HEK293 (cell line): ENCODE results near the gene ACSM2A.

Source experiments
- PRDM10 ChIP-seq: fragments of 450-650 bp; formaldehyde crosslinking; IDR thresholded peaks from 2 replicates; pipeline ENCODE4 v1.5.1; 2016; ENCODE audit warnings: missing biosample characterization, missing genetic modification characterization
- TSHZ1 ChIP-seq: fragments of 450-650 bp; formaldehyde crosslinking; IDR thresholded peaks from 2 replicates; pipeline ENCODE4 v1.5.1; 2016; ENCODE audit warnings: missing biosample characterization, missing genetic modification characterization, borderline replicate concordance
- YY1 ChIP-seq: fragments of 450-650 bp; formaldehyde crosslinking; IDR thresholded peaks from 2 replicates; pipeline ENCODE4 v1.5.1; 2018; ENCODE audit warnings: missing biosample characterization, missing genetic modification characterization
- ZBTB21 ChIP-seq: fragments of 450-650 bp; formaldehyde crosslinking; IDR thresholded peaks from 2 replicates; pipeline ENCODE4 v1.5.1; 2017; ENCODE audit warnings: missing biosample characterization, missing genetic modification characterization
- ZEB2 ChIP-seq: fragments of 450-650 bp; formaldehyde crosslinking; IDR thresholded peaks from 2 replicates; pipeline ENCODE4 v1.5.1; 2016; ENCODE audit warnings: missing biosample characterization, missing genetic modification characterization
- ZNF146 ChIP-seq: fragments of 450-650 bp; formaldehyde crosslinking; IDR thresholded peaks from 2 replicates; pipeline ENCODE4 v1.5.1; 2016; ENCODE audit warnings: missing biosample characterization, missing genetic modification characterization
- ZNF16 ChIP-seq: fragments of 450-650 bp; formaldehyde crosslinking; IDR thresholded peaks from 2 replicates; pipeline ENCODE4 v1.5.1; 2016; ENCODE audit warnings: low read depth, missing biosample characterization, missing genetic modification characterization
- ZNF274 ChIP-seq, 2 experiments: fragments of 200-500 bp in 1 of 2; fragments of 450-650 bp in 1 of 2; sonication (Bioruptor generic) in 1 of 2; formaldehyde crosslinking in 1 of 2; IDR thresholded peaks; 2 replicates each; pipeline versions ENCODE4 v1.5.1 to v1.6.1; 2014 to 2016; ENCODE audit warnings: borderline replicate concordance in 1 of 2, inconsistent platforms in 1 of 2, low read length in 1 of 2, missing biosample characterization in 1 of 2, missing genetic modification characterization in 1 of 2
- ZNF37A ChIP-seq: fragments of 450-650 bp; IDR thresholded peaks from 2 replicates; pipeline ENCODE4 v1.5.1; 2018; ENCODE audit warnings: missing biosample characterization, missing genetic modification characterization
- ZNF623 ChIP-seq: fragments of 450-650 bp; formaldehyde crosslinking; IDR thresholded peaks from 2 replicates; pipeline ENCODE4 v1.5.1; 2016; ENCODE audit warnings: missing biosample characterization, missing genetic modification characterization
- TF ChIP-seq, protein P1 (sequence below): fragments of 450-650 bp; formaldehyde crosslinking; IDR thresholded peaks from 2 replicates; pipeline ENCODE4 v1.5.1; 2016; ENCODE audit warnings: missing biosample characterization, missing genetic modification characterization
- TF ChIP-seq, protein P2 (sequence below): fragments of 450-650 bp; formaldehyde crosslinking; IDR thresholded peaks from 2 replicates; pipeline ENCODE4 v1.5.1; 2017; ENCODE audit warnings: missing biosample characterization, missing genetic modification characterization
- TF ChIP-seq, protein P3 (sequence below): fragments of 450-650 bp; formaldehyde crosslinking; IDR thresholded peaks from 2 replicates; pipeline ENCODE4 v1.5.1; 2016; ENCODE audit warnings: missing biosample characterization, missing genetic modification characterization, low read depth
- TF ChIP-seq, protein P4 (sequence below): fragments of 450-650 bp; formaldehyde crosslinking; conservative IDR thresholded peaks from 2 replicates; pipeline ENCODE4 v1.5.1; 2016; ENCODE audit warnings: low read depth, missing biosample characterization, missing genetic modification characterization

- TF ChIP-seq TSHZ1 (tag by site-specific recombination) = no peak
- no peak for TF ChIP-seq YY1 (tag by site-specific recombination)
- TF ChIP-seq, protein P1, sequence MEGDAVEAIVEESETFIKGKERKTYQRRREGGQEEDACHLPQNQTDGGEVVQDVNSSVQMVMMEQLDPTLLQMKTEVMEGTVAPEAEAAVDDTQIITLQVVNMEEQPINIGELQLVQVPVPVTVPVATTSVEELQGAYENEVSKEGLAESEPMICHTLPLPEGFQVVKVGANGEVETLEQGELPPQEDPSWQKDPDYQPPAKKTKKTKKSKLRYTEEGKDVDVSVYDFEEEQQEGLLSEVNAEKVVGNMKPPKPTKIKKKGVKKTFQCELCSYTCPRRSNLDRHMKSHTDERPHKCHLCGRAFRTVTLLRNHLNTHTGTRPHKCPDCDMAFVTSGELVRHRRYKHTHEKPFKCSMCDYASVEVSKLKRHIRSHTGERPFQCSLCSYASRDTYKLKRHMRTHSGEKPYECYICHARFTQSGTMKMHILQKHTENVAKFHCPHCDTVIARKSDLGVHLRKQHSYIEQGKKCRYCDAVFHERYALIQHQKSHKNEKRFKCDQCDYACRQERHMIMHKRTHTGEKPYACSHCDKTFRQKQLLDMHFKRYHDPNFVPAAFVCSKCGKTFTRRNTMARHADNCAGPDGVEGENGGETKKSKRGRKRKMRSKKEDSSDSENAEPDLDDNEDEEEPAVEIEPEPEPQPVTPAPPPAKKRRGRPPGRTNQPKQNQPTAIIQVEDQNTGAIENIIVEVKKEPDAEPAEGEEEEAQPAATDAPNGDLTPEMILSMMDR = no peak
- no peak for TF ChIP-seq ZNF16
- TF ChIP-seq PRDM10 (tag by site-specific recombination) = no peak
- TF ChIP-seq ZEB2 (tag by site-specific recombination) = no peak
- TF ChIP-seq, protein P2, sequence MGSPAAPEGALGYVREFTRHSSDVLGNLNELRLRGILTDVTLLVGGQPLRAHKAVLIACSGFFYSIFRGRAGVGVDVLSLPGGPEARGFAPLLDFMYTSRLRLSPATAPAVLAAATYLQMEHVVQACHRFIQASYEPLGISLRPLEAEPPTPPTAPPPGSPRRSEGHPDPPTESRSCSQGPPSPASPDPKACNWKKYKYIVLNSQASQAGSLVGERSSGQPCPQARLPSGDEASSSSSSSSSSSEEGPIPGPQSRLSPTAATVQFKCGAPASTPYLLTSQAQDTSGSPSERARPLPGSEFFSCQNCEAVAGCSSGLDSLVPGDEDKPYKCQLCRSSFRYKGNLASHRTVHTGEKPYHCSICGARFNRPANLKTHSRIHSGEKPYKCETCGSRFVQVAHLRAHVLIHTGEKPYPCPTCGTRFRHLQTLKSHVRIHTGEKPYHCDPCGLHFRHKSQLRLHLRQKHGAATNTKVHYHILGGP (tag by site-specific recombination) = no peak
- TF ChIP-seq, protein P3, sequence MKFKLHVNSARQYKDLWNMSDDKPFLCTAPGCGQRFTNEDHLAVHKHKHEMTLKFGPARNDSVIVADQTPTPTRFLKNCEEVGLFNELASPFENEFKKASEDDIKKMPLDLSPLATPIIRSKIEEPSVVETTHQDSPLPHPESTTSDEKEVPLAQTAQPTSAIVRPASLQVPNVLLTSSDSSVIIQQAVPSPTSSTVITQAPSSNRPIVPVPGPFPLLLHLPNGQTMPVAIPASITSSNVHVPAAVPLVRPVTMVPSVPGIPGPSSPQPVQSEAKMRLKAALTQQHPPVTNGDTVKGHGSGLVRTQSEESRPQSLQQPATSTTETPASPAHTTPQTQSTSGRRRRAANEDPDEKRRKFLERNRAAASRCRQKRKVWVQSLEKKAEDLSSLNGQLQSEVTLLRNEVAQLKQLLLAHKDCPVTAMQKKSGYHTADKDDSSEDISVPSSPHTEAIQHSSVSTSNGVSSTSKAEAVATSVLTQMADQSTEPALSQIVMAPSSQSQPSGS (tag by site-specific recombination) = no peak
- no peak for TF ChIP-seq ZNF623 (tag by site-specific recombination)
- TF ChIP-seq ZNF37A (tag by site-specific recombination) = no peak
- TF ChIP-seq ZNF274 (IDR thresholded peaks at IDR 0.05; ENCODE audit: low read length) = no peak
- no peak for TF ChIP-seq ZNF274 (tag by site-specific recombination; IDR thresholded peaks at IDR 0.05; ENCODE audit: borderline replicate concordance)
- TF ChIP-seq, protein P4, sequence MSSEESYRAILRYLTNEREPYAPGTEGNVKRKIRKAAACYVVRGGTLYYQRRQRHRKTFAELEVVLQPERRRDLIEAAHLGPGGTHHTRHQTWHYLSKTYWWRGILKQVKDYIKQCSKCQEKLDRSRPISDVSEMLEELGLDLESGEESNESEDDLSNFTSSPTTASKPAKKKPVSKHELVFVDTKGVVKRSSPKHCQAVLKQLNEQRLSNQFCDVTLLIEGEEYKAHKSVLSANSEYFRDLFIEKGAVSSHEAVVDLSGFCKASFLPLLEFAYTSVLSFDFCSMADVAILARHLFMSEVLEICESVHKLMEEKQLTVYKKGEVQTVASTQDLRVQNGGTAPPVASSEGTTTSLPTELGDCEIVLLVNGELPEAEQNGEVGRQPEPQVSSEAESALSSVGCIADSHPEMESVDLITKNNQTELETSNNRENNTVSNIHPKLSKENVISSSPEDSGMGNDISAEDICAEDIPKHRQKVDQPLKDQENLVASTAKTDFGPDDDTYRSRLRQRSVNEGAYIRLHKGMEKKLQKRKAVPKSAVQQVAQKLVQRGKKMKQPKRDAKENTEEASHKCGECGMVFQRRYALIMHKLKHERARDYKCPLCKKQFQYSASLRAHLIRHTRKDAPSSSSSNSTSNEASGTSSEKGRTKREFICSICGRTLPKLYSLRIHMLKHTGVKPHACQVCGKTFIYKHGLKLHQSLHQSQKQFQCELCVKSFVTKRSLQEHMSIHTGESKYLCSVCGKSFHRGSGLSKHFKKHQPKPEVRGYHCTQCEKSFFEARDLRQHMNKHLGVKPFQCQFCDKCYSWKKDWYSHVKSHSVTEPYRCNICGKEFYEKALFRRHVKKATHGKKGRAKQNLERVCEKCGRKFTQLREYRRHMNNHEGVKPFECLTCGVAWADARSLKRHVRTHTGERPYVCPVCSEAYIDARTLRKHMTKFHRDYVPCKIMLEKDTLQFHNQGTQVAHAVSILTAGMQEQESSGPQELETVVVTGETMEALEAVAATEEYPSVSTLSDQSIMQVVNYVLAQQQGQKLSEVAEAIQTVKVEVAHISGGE (tag by site-specific recombination) = no peak
- no peak for TF ChIP-seq ZNF146 (tag by site-specific recombination)
- TF ChIP-seq ZBTB21 (tag by site-specific recombination) = no peak
These were observed 56.0 kb downstream of the ACSM2A start for GRCh38 chr16:20507280-20507679.
